Cardiac septum (tissue), 1 donor: Measurements from ENCODE around the gene NHLRC4. TPM values are rescaled to one million over a fixed set of nuclear protein-coding genes. Genes with fewer than 3 reads are reported as not detected.

Source experiments
- DNase-seq: peaks from one replicate; pipeline ENCODE4 v3.0.0-alpha.2; 2020; ENCODE audit warnings: low spot score
- intact Hi-C: fragments of 100-400 bp; cut with DNase I; formaldehyde crosslinking; loops from one replicate; pipeline ENCODE4 v1.14.0; 2022
- total RNA-seq: library from RNA; stranded (reverse); fragmentation: NEBNext Ultra II Directional; extraction: Animal tissue kit (Norgen Biotek cat#: 25700); gene quantifications from one replicate; pipeline ENCODE4 v1.2.1, GENCODE V29; 2021
- donor health status: DM: no; HTN: no; CAD: no.

Gene NHLRC4
- total RNA-seq, 1 donor from 2014 or later, result 0.30 TPM

DNA sequence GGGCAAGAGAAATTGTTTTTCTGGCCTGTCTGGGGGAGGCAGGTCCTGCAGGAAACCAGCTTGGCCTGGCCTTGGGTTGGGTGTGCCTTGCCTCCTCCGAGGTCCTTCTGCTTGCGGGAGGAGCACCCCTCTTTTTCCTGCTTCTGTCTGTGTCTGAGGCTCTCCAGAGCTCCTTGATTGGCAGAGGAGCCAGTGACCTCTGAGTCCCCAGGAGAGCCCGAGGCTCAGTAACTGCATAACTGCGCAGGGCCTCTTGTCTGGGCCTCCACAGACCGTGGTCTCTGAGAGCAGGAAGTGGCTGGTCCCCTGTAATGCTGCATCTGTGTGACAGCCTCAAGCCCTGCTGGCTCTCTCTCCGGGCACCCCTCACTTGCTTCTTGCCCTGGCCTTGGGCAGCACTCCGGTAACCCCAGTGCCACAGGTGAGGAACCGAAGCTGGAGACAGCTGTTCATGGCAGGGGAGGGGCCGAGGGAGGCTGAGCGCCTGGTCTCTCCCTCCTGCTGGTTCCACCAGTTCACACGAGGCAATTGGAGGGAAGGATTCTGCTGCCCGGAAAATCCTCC lies 37.7 kb upstream of the NHLRC4 start:
- intact Hi-C loops, result no loop called here
- DNase-seq, result no peak

DNA sequence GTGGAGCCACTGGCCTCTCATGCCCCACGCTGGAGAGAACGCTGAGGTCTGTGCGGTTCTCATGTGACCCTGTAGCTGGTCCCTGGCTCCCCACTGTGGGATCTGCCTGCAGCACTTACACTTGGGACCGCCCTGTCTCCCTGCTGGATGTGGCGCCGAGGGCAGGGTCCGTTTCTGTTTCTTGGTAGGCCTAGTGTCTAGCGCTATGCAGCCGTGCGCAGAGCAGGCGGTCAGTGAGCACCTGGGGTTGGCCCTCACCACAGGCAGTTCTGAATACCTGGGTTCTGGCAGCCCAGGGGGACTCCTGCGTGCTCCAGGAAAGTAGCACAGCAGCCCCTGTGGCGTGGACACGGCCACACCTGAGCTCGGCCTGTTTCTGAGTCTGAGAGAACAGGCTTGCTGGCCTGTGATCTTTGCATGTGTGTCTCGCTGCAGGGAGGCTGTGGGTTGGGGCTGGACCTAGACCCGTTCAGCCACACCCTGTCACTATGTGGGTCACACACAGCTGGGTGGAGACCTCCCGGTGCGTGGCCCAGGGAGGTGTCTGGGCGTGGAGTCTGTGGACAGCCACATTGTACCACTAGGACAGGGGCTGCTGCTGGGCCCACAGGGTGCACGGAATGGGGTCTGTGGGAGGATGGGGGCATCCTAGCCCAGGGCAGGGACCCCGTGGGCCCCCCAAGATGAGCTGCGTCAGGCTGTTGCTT lies 36.5 kb upstream of the NHLRC4 start:
- intact Hi-C loops, result no loop called here
- DNase-seq, result no peak

DNA sequence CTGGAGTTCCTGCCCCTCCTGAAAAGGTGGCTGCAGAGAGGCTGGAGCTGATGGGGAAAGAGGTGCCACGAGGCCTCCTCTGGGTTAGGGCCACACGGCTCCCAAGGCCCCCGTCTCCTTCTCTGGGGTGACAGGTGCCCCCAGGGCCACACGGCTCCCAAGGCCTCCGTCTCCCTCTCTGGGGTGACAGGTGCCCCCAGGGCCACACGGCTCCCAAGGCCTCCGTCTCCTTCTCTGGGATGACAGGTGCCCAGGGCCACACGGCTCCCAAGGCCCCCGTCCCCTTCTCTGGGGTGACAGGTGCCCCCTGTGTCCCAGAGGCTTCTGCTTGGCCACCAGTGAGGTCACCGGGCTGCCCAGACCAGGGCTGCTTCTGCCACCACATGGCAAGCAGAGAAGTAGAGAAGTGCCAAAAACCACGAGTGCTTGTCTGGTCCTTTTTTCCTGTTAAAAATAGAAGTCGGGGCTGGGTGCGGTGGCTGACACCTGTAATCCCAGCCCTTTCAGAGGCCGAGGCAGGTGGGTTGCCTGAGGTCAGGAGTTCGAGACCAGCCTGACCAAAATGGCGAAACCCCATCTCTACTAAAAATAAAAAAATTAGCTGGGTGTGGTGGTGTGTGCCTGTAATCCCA lies 35.2 kb upstream of the NHLRC4 start:
- no peak for DNase-seq
- intact Hi-C loops, result no loop called here

GRCh38 chr16:533391-534123 lies 33.2 kb upstream of the NHLRC4 start:
- intact Hi-C loops, result no loop called here
- no peak for DNase-seq

DNA sequence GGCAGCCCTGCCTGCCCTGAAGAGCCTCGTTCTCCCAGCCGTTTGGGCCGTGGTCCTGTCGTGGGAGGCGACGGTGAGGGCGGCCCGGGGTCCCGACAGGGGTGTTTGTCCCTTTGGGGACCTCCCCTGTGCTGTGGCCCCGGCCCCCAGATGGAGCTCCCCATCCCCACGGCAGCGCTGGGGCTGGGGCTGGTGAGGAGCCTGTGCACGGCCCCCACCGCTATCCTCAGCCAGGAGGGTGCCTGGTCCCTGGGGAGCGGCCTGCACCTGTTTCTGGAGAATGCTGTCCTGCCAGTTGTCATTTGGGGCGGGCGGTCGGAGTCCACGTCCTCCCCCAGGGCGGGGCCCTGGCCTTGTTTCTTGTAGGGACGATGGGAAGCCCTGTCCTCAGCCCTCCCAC lies 32.7 kb upstream of the NHLRC4 start:
- DNase-seq, result no peak
- intact Hi-C loops, result no loop called here

GRCh38 chr16:534856-535445 lies 31.9 kb upstream of the NHLRC4 start:
- intact Hi-C loops, result no loop called here
- no peak for DNase-seq

- DNase-seq, result no peak
- intact Hi-C loops, result no loop called here
These were observed 31.1 kb upstream of the NHLRC4 start for GRCh38 chr16:535446-536405.

DNA sequence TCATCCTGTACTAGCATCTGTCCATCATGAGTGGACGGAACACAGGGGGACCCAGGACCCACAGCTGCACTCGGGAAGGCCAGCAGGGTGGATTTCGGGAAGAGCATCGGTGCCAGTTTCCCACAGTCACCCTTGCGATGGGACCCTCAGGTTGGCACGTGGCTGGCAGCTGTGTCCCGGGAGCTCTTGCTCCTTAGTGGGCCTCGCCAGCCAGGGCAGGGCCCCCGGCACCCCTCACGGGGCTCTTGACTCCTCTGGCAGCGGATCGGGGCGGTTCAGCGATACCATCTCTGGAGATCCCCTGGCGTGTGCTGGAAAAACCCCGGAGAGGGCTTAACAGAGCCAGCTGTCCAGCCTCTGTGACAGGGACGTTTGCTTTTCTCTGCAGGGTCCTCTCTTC lies 30.1 kb upstream of the NHLRC4 start:
- DNase-seq, result no peak
- intact Hi-C loops, result no loop called here

DNA sequence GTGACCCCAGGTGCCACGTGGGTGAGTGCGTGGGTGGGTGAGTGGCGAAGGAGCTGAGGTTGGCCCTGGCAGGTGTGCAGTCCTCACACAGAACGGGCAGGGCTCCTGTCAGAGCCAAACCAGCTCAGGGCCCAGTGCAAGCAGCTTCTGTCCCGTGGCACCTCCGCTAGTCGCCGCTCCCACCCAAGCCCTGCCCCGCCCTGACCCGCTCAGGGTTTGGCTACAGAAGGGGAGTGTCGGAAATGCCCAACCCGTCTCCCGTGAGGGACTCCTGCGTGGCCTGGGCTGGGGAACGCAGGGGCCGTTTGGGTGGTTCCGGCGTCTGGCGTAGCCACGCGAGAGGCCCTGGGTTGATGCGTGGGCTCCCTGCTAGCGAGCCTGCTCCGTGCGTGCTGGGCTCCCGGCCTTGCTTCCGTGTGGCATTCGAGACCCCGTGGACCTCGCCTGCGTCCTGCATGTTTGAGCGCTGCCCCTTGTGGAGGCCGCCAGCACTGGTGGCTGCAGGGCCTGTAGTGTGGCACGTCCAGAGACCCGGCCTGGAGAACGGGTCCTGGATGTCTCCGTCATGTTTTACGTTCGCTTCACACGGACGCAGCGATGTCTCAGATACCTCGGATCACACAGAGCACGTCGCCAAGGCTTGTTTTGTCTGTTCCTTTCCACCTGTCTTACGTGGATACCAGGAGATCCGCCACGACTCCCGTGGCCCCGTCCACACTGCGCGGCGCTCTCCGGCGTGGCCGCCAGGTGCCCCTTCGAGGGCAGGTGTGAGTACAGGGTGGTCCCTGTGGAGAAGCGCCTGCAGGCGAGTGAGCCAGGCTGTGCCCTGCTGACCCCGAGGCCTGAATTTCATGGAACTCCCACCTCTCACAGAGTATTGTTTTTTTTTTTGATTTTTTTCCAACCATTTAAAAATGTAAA lies 29.1 kb upstream of the NHLRC4 start:
- no peak for DNase-seq
- intact Hi-C loops, result no loop called here

DNA sequence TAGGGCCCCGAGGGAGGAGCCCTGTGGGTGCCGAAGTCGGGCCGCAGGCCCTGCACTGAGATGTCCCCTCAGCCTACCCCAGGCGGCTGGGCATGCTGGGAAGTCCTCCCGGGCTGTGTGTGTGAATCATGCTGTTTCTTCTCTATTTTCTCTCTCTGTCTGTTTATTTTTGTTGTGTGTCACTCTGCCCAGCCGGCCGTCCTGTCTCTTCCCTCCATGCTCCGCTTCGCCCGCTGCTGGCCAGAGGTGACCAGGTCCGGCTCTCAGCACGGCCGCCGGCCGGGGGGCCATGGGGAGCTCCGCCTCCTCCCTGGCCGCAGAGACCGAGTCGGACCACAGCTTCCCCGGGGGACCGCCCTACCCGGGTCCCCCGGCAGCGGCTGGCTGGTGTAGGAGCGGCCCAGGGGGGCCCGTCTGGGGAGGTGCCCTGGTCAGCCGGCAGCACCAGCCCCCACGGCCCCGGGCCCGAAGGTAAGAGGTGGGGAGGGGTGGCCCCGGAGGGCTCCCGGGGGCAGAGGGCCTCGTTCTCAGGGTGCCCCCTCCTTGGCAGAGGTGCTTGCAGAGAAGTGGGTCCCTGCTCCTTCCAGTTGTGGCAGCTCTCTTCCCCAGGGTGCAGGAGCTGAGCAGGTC lies 26.8 kb upstream of the NHLRC4 start:
- intact Hi-C loops, result no loop called here
- DNase-seq, result no peak

DNA sequence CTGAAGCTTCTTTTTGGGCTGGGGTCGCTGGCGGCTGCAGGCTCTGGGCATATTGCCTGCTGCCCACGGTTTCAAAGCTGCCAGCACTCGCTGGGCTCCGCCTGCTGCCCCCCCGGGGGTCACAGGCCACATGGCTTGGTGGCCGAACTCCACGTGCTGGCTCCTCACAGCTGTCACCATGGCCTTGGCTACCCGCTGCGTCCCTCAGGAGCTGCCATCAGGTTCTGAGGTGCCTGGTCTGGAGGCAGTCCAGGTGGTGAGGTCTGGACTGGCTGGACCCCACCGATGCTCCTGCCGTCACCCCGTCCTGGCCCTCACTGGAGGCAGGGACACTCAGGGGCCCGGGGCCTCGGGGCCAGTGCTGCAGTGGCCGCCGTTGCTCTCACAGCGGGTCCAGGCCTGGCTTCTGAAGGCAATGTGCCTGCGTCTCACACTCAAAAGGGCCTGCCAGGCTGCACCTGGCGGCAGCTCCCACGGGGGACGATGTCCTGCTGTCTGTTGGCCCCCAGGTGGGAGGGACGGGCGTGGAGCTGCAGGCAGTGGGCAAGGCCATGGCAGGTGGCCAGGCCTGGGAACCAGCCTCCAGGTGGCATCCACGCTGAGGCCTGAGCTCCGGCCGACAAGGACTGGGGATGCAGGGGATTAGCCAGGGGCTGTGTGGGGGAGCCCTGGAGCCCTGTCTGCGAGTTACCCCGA lies 26.0 kb upstream of the NHLRC4 start:
- no peak for DNase-seq
- intact Hi-C loops, result no loop called here

- no peak for DNase-seq
- intact Hi-C loops, result no loop called here
These were observed 23.3 kb upstream of the NHLRC4 start for GRCh38 chr16:543301-544164.

- intact Hi-C loops, result no loop called here
These were observed 22.3 kb upstream of the NHLRC4 start for GRCh38 chr16:544517-544916.

DNA sequence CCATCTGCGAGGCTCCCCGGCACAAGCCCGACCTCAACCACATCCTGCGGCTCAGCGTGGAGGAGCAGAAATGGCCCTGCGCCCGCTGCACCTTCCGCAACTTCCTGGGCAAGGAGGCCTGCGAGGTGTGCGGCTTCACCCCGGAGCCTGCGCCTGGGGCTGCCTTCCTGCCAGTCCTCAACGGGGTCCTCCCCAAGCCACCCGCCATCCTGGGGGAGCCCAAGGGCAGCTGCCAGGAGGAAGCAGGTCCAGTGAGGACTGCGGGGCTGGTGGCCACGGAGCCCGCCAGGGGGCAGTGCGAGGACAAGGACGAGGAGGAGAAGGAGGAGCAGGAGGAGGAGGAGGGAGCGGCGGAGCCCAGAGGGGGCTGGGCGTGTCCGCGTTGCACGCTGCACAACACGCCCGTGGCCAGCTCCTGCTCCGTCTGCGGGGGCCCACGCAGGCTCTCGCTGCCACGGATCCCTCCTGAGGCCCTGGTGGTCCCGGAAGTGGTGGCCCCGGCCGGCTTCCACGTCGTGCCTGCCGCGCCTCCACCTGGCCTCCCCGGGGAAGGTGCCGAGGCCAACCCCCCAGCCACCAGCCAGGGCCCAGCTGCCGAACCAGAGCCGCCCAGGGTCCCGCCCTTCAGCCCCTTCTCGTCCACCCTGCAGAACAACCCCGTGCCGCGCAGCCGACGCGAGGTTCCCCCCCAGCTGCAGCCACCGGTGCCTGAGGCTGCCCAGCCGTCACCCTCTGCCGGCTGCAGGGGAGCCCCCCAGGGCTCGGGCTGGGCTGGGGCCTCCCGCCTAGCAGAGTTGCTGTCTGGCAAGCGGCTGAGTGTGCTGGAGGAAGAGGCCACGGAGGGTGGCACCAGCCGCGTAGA lies 19.7 kb upstream of the NHLRC4 start:
- DNase-seq, result peak; percentile 94
- intact Hi-C loops, result no loop called here

More at GRCh38 chr16:544517-544916, 22.3 kb upstream of the NHLRC4 start:
- no peak for DNase-seq

DNA sequence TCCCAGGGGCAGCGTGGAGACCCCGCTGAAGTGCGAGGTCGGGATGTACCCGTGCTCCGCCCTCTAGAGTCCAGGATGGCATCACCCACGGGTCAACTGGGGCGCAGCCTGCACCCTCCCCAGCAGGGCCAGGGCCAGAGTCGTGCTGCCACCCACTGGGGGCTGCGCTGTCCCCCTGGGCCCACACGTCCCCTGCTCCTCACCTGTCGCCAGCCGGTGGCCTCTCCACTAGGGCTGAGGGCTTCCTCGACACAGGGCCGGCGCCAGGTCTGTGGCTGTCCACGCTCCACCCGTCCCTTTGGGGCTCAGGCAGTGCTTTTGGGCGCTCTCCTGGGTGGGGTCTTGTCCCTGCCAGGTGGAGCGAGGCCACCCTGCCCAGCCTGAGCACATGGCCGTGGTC lies 18.2 kb upstream of the NHLRC4 start:
- intact Hi-C loops, result no loop called here
- DNase-seq, result no peak
